Measurements from ENCODE around the gene RBFOX2.
A peak's percentile ranks its signal among the peaks of the same experiment; 100 is the strongest.

RBFOX2 gene

DNA sequence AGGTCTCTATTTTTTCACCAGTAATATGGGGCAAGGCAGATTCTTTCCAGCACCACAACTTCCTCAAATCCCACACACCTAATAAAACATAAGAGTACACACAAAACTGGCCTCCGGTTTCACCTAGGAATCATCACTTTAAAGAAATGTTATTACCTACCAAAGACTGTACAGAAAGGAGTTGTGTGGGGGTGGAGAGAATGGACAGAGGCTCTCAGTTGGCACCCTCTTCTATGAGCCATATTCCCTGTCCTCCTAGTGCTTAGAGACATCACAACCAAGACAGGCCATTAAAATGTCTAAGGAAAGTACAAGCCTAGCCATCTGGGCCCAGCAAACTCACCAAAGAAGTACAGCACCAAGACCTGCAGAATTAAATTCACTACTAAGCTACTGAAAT is 56.1 kb downstream of the RBFOX2 start:
- DNase-seq (ENCODE audit: low spot score), result no peak

DNA sequence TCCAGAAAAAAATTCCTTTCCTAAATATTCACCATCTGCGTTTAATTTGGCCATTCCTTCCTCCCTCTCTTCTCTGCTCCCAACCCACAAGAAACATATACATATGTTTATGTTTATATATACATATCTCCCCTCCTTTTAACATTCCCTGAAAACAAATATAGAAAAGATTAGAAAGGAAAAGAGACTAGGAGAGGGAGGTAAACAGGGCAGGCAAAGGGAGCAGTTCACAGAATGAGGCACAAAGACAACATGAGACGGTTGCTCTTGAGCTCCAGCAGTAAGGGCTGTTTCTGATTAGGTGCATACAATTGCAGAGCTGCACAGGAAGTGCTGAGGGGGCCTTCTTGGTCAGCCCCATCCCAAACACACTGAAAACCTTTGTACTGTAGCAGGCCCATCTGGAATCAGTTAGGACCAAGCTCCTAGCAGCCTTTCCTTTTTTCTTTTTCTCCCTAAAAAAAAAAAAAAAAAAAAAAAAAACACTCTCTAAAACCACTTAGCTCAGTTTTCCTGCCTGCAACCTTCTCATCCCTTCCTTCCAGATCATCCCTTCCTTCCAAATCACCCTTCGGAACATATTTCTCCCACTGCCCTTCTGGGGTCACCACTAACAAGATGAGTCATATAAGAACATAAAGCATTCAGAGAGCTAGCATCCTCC is 57.0 kb downstream of the RBFOX2 start:
- no peak for DNase-seq (ENCODE audit: low spot score)

GRCh38 chr22:35970616-35971455 is 57.8 kb downstream of the RBFOX2 start:
- no peak for DNase-seq (ENCODE audit: low spot score)

GRCh38 chr22:35967046-35967397 is 61.6 kb downstream of the RBFOX2 start:
- no peak for DNase-seq (ENCODE audit: low spot score)

DNA sequence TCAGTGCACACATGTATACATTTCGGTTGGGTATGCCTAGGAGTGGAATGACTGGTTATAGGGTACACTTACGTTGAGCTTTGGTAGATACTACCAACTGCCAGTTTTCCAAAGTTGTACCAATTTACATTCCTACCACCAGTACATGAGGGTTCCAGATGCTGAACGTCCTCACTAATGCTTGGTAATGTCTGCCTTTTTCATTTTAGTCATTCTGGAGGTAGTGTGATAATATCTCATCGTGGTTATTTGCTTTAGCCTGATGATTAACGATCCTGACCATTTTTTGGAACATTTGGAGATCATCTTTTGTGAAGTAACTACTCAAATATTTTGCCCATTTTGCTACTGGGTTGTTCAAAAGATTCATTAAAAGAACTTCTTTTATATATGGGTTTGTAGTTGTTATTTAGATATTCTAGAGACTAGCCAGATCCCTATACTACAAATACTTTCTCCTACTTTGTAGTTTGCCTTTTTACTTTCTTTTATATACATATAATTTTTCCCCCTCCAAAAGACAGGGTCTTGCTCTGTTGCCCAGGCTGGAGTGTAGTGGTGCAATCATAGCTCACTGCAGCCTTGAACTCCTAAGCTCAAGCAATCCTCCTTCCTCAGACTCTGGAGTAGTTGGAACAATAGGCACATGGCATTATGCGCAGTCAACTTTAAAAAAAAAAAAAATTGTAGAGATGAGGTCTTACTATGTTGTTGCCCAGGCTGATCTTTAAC is 62.1 kb downstream of the RBFOX2 start:
- DNase-seq (ENCODE audit: low spot score), result no peak

GRCh38 chr22:35963237-35963810 is 65.3 kb downstream of the RBFOX2 start:
- DNase-seq (ENCODE audit: low spot score), result no peak

DNA sequence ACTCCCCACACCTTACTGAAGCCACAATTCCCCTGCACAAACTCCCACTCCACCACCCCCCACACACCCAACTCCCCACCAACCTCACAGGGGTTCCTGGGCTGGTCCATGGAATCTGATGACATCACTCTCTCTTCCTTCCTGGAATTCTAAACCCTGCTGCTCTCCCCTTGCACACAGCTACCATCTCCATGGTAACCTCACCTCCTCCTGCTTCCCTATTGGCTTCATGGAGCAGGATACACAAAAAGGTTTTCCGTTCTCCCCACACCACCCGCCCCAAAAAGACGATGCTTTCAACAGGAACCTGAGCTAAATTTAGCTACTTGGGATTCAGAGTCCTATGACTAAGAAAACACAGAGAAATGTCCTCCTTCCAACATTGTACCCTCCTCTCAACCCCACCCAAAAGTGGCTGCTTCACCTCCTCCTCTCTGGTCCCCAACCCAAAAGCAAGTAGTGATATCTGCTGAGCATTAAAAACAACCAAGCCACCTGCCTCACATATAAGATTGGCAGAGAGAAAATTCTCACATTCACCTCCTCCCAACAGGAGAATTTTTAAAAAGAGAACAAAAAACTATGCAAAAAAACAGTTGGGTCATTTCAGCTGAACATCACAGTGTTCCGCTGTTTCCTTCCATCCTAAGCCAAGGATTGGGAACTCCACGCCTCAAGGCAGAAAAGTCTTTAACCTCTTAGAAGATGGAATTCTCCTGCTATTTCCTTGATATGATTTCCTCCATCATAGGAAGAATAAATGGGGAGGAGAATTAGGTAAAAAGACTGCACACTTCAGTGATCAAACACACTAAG is 66.9 kb downstream of the RBFOX2 start:
- DNase-seq (ENCODE audit: low spot score), result no peak

- no peak for DNase-seq (ENCODE audit: low spot score)
Measured at GRCh38 chr22:35960854-35961253, 67.8 kb downstream of the RBFOX2 start.

DNA sequence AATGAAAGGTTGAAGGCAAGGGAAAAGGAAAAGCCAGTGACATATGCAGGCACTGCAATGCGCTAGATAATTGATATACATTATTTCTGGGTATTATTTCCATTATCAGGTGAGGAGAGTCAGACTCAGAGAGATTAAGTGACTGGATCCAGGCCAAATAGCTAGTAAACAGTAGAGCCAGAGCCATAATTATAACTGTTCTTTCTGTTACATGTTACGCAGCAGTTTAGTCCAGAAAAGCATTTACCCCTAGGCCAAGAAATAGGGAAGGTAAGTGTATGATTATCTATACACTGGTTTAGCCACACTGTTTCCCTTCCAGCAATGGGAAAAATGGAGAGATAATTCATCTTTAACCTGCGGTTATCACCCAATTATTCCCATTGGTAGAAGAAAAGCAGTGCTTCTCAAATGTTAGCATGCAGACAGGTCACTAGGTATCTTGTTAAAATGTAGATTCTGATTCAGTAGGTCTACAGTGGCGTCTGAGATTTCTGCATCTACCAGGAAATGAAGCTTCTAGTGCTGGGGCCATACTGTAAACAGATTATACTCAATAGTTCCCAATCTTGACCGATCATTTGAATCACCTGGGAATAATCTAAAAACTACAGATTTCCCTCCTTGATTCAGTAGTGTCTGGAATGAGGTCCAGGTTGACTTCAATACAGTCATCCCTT is 69.4 kb downstream of the RBFOX2 start:
- no peak for DNase-seq (ENCODE audit: low spot score)

DNA sequence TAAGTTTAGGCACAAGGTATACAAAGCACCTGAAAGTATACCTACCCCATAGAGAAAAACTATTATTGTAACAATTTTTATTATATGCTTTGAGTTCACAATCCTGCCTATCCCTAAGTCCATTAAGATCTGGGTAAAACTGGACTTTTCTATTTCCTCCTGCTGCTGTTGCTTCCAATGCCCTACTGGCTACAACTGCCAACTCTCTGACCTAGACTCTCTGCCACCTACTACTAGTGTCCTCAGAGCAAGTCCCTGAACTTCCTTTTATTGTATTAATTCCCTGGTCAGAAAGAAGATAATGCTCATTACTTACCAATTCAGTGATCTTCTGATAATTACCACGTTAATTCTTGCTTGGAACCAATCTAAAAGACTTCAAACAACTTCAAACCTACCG is 70.3 kb downstream of the RBFOX2 start:
- DNase-seq (ENCODE audit: low spot score), result no peak

DNA sequence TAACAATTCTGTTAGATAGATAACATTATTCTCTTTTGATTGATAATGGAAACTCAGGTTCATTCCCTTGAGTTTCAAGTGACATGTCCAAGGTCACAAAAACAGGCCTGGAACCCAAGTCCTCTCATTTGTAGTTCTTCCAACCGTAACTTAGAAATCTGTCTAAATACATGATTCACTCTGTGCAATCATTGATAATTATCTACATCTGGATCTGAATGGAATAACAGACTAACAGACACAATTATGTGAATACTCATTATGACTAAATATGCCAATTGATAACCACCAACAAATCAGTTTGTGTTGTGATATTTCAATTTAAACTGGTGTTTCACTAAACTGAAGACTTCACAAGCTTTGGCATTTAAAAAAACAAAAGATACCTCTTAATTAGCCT is 71.0 kb downstream of the RBFOX2 start:
- no peak for DNase-seq (ENCODE audit: low spot score)

- DNase-seq (ENCODE audit: low spot score), result no peak
Measured at GRCh38 chr22:35956850-35957249, 71.8 kb downstream of the RBFOX2 start.

DNA sequence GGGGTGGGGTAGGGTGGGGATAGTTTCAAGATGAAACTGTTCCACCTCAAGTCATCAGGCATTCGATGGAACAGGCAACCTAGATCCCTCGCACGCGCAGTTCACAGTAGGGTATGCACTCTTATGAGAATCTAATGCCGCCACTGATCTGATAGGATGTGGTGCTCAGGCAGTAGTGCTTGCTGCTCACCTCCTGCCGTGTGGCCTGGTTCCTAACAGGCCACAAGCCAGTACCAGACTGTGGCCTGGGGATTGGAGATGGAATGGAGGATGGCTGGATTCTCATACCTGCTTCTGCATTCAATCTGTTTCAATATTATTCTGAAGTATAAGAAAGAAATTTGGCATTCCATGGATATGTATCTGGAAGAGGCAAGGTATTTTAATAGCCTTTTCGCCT is 73.1 kb downstream of the RBFOX2 start:
- no peak for DNase-seq (ENCODE audit: low spot score)

- no peak for DNase-seq (ENCODE audit: low spot score)
Measured at GRCh38 chr22:35952576-35952975, 76.0 kb downstream of the RBFOX2 start.

GRCh38 chr22:35950262-35950661 is 78.4 kb downstream of the RBFOX2 start:
- DNase-seq (ENCODE audit: low spot score), result no peak

DNA sequence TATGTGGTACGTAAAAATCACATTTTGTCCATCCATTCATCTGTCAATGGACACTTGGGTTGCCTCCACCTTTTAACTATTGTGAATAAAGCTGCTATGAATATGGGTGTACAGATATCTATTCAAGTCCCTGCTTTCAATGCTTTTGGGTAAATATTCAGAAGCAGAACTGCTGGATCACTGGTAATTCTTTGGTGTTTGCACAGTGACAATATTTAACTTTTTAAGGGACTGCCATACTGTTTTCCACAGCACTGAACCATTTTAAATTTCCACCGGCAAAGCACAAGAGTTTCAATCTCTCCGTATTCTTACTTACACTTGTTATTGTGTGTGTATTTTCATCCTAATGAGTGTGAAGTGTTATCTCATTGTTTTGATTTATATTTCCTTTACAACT is 79.4 kb downstream of the RBFOX2 start:
- DNase-seq (ENCODE audit: low spot score), result no peak

GRCh38 chr22:35947794-35948425 is 80.7 kb downstream of the RBFOX2 start:
- no peak for DNase-seq (ENCODE audit: low spot score)

DNA sequence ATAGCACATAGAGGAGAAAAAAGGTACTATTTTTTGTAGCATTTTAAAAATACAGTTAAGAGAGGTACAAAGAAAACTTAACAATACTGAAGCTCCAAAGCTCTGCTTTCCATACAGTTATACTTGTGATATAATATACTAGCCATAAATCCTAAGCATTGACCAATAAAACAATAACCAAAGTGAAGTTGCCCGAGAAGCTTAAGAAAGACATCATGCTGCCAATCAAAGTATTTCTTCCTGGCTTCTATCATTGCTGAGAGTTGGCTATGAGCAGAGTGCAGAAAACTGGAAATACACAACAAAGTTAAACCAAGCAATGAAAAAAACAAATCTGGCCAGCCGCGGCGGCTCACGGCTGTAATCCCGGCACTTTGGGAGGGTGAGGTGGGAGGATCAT is 84.2 kb downstream of the RBFOX2 start:
- no peak for DNase-seq (ENCODE audit: low spot score)

DNA sequence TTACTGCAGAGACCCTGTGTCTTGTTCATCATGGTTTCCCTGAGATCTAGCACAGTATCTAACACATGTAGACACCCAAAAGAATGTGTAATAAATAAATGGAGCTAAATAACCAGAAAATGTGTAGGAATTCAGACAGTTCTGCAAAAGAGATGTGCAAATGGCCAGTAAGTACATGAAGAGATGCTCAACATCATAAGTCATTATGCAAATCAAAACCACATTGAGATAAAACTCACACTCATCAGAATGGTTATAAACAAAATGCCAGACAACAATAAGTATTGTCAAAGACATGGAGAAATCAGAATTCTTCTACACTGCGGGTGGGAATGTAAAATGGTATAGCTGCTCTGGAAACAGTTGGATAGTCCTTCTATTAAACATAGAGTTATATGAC is 88.5 kb downstream of the RBFOX2 start:
- DNase-seq (ENCODE audit: low spot score), result no peak

GRCh38 chr22:35938226-35938625 is 90.4 kb downstream of the RBFOX2 start:
- no peak for DNase-seq (ENCODE audit: low spot score)

- peak; percentile 74 for DNase-seq (ENCODE audit: low spot score)
Measured at GRCh38 chr22:35930933-35931332, 97.7 kb downstream of the RBFOX2 start.

Data from NAMALWA (cell line).